Measurements from ENCODE around the gene SIK2.

Gene SIK2

GRCh38 chr11:111672949-111673348, 70.7 kb downstream of the SIK2 start:
- H3K27ac ChIP-seq: no peak overlapping the region
- CTCF ChIA-PET: no interaction called here
- no peak for DNase-seq (ENCODE audit: low spot score)
- POLR2A ChIA-PET (ENCODE audit: low non-redundant PET): no interaction called here
- no peak for TF ChIP-seq CTCF (conservative IDR thresholded peaks at IDR 0.05; ENCODE audit: low read depth)

GRCh38 chr11:111674941-111675340, 72.7 kb downstream of the SIK2 start:
- no peak for DNase-seq (ENCODE audit: low spot score)
- POLR2A ChIA-PET (ENCODE audit: low non-redundant PET): no interaction called here
- TF ChIP-seq CTCF (conservative IDR thresholded peaks at IDR 0.05; ENCODE audit: low read depth): no peak
- CTCF ChIA-PET: interaction anchor here (0.8 kb wide), 1 partner anchor 103 kb away, joined by 5 read pairs; no protein-coding TSS in a partner anchor
- no peak overlapping the region for H3K27ac ChIP-seq

DNA sequence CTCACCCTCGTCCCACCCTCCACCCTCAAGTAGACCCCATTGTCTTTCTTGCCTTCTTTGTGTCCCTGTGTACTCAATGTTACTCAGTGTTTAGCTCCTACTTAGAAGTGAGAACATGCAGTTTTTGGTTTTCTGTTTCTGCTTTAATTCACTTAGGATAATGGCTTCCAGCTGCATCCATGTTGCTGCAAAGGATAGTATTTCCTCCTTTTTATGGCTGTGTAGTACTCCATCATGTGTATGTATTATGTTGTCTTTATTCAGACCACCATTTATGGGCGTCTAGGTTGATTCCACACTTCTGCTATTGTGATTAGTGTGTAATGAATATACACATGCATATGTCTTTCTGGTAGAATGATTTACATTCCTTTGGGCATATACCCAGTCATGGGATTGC, 73.6 kb downstream of the SIK2 start:
- TF ChIP-seq CTCF (conservative IDR thresholded peaks at IDR 0.05; ENCODE audit: low read depth): no peak
- ChIA-PET CTCF (interaction anchor here (1.2 kb wide), 1 partner anchor 90 kb away, joined by 5 read pairs; no protein-coding TSS in a partner anchor), POLR2A (ENCODE audit: low non-redundant PET) (no interaction called here)
- H3K27ac ChIP-seq: no peak overlapping the region
- DNase-seq (ENCODE audit: low spot score): no peak

- ChIA-PET CTCF (interaction anchor here (0.6 to 1.2 kb wide), 4 partner anchors 9 to 1091 kb away, joined by 3 to 5 read pairs (median 3); no protein-coding TSS in a partner anchor), POLR2A (ENCODE audit: low non-redundant PET) (no interaction called here)
- no peak for TF ChIP-seq CTCF (conservative IDR thresholded peaks at IDR 0.05; ENCODE audit: low read depth)
- DNase-seq (ENCODE audit: low spot score): peak; percentile 45
- H3K27ac ChIP-seq: no peak overlapping the region
Measured at GRCh38 chr11:111676878-111677585, 74.8 kb downstream of the SIK2 start.

DNA sequence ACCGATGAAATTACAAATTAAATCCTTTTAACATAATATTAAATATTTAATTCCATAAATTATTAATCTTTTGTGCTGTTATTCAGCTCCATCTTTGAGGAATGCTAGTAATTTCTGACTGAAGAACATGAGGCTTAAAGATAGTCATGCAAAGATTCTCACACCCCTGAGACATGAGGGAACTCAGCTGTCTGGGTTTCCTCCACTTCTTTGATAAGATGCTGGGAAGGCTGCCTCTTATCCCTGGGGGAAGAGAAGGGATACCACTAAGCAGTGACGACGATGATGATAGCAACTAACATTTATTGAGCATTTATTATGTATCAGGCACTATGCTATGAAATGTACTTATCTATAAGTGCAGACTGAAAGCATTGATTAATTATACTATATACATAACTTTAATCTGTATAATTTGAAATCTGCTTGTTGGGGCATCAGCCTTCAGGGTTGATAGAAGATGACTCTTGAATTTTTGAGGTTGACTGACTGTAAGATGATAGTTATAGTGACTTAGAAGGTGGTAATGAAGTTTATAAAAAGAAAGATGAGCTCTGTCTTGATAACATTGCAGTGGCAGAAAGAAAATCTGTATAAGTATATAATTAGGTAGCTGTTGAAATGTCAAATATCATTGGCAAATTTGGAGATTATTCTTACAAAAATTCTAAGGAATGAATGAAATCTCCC, 78.4 kb downstream of the SIK2 start:
- ChIA-PET POLR2A (ENCODE audit: low non-redundant PET) (no interaction called here), CTCF (interaction anchor here (0.8 to 0.9 kb wide), 2 partner anchors 40 to 51 kb away, joined by 3 to 4 read pairs; no protein-coding TSS in a partner anchor)
- no peak for TF ChIP-seq CTCF (conservative IDR thresholded peaks at IDR 0.05; ENCODE audit: low read depth)
- H3K27ac ChIP-seq: no peak overlapping the region
- DNase-seq (ENCODE audit: low spot score): no peak

DNA sequence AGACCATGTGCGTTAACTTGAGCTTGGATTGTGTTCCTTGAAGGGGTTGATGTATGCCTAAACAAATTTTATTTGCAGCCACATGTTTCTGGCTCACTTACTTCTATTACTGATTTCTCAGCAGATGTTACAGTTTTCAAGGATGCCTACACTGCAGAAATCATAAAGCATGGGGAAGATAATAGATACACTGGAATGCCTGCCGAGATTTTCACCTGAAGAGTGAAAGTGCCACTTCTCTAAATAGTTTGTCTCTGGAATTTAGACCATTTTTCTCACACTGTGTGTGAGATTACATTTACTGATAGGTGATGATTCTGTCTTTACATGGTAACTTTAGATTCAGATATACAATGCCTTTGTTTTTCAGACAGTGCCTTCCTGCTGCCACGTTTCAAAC, 81.6 kb downstream of the SIK2 start:
- TF ChIP-seq CTCF (conservative IDR thresholded peaks at IDR 0.05; ENCODE audit: low read depth): no peak
- no peak for DNase-seq (ENCODE audit: low spot score)
- POLR2A ChIA-PET (ENCODE audit: low non-redundant PET): no interaction called here
- CTCF ChIA-PET: interaction anchor here (0.6 kb wide), 1 partner anchor 901 kb away, joined by 4 read pairs; no protein-coding TSS in a partner anchor
- no peak overlapping the region for H3K27ac ChIP-seq
